SK-N-SH treated with all-trans-retinoic acid at 6 μM for 48 hours (cell line): ENCODE data around the gene AQP4.

Experiments
- ATAC-seq: fragments of 200-7000 bp; cut with Tn5 transposase; 3 replicates; pipeline ENCODE4 v1.9.1; 2020; ENCODE audit warnings: mild to moderate bottlenecking, moderate library complexity
- BACH2 ChIP-seq: fragments of 250-450 bp; sonication (Bioruptor Pico); IDR thresholded peaks from 2 replicates; pipeline ENCODE4 v1.9.0; 2021; ENCODE audit warnings: mild to moderate bottlenecking, borderline replicate concordance
- ESRRG ChIP-seq: fragments of 250-450 bp; sonication (Bioruptor Pico); IDR thresholded peaks from 2 replicates; pipeline ENCODE4 v1.6.1; 2021; ENCODE audit warnings: mild to moderate bottlenecking
- GLIS3 ChIP-seq: fragments of 250-450 bp; sonication (Bioruptor Pico); IDR thresholded peaks from 2 replicates; pipeline ENCODE4 v1.5.0; 2020; ENCODE audit warnings: mild to moderate bottlenecking, moderate library complexity
- ISL1 ChIP-seq: fragments of 250-450 bp; sonication (Bioruptor Pico); IDR thresholded peaks from 2 replicates; pipeline ENCODE4 v2.1.2; 2022; ENCODE audit warnings: mild to moderate bottlenecking, moderate library complexity
- PATZ1 ChIP-seq: fragments of 250-450 bp; sonication (Bioruptor Pico); IDR thresholded peaks from 2 replicates; pipeline ENCODE4 v1.8.0; 2020; ENCODE audit warnings: mild to moderate bottlenecking, moderate library complexity, borderline replicate concordance
- POU6F1 ChIP-seq: fragments of 250-450 bp; sonication (Bioruptor Pico); IDR thresholded peaks from 2 replicates; pipeline ENCODE4 v1.8.0; 2021; ENCODE audit warnings: low read depth, mild to moderate bottlenecking, moderate library complexity, borderline replicate concordance
- PPARA ChIP-seq: fragments of 250-450 bp; sonication (Bioruptor Pico); IDR thresholded peaks from 2 replicates; pipeline ENCODE4 v1.5.0; 2020; ENCODE audit warnings: mild to moderate bottlenecking, borderline replicate concordance
- SNAI2 ChIP-seq: fragments of 250-450 bp; sonication (Bioruptor Pico); IDR thresholded peaks from 2 replicates; pipeline ENCODE4 v1.5.0; 2020; ENCODE audit warnings: mild to moderate bottlenecking, moderate library complexity
- TCF4 ChIP-seq: fragments of 250-450 bp; sonication (Bioruptor Pico); IDR thresholded peaks from 2 replicates; pipeline ENCODE4 v1.8.0; 2021; ENCODE audit warnings: mild to moderate bottlenecking, moderate library complexity, borderline replicate concordance
- TOX ChIP-seq: fragments of 250-450 bp; sonication (Bioruptor Pico); IDR thresholded peaks from 2 replicates; pipeline ENCODE4 v1.8.0; 2021; ENCODE audit warnings: mild to moderate bottlenecking, moderate library complexity, borderline replicate concordance
- ZC3H10 ChIP-seq: fragments of 250-450 bp; sonication (Bioruptor Pico); IDR thresholded peaks from 2 replicates; pipeline ENCODE4 v1.5.1; 2021; ENCODE audit warnings: mild to moderate bottlenecking, moderate library complexity
- ZFP3 ChIP-seq: fragments of 250-450 bp; sonication (Bioruptor Pico); IDR thresholded peaks from 2 replicates; pipeline ENCODE4 v1.5.0; 2020; ENCODE audit warnings: mild to moderate bottlenecking, moderate library complexity
- ZNF565 ChIP-seq: fragments of 450-650 bp; formaldehyde crosslinking; conservative IDR thresholded peaks from 2 replicates; pipeline ENCODE4 v1.5.0; 2020; ENCODE audit warnings: low read depth, mild to moderate bottlenecking, moderate library complexity
- ZNF8 ChIP-seq: fragments of 450-650 bp; formaldehyde crosslinking; IDR thresholded peaks from 2 replicates; pipeline ENCODE4 v1.5.0; 2020; ENCODE audit warnings: mild to moderate bottlenecking, moderate library complexity
- TF ChIP-seq, protein P1 (sequence below): fragments of 250-450 bp; sonication (Bioruptor Pico); IDR thresholded peaks from 2 replicates; pipeline ENCODE4 v1.5.0; 2020; ENCODE audit warnings: mild to moderate bottlenecking, moderate library complexity
- TF ChIP-seq, protein P2 (sequence below): fragments of 250-450 bp; sonication (Bioruptor Pico); IDR thresholded peaks from 2 replicates; pipeline ENCODE4 v1.5.1; 2021; ENCODE audit warnings: mild to moderate bottlenecking, moderate library complexity

Gene AQP4

DNA sequence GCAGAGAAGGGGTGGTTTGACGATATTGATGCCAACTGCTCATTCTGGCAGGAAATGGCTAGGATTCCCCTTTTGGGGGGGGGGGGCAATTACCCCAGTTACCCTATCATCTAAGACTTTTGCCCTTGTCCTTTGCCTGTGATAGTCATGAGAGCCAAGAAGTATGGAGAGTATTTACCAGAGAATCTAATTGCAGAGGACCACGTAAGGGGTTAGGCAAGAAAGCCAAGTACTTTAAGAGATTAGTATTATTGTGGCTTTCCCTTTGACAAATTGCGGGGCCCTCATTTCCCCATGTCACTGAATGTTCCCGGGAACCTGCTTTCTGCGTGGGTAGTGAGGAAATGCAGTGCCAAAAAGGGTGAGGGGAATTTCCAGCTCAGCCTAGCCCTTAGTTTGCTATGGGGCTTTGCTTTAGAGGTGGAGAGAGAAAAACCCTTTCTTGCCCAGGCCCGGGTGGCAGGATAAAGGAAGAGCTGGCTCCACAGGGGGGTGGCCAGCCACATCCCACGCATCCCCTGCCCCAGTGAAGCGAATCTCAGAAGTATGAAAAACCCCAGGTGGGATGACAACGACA lies 1.5 kb downstream of the AQP4 start:
- TF ChIP-seq GLIS3 (CRISPR knock-in tag) = no peak
- TF ChIP-seq BACH2 = no peak
- ATAC-seq = no peak

DNA sequence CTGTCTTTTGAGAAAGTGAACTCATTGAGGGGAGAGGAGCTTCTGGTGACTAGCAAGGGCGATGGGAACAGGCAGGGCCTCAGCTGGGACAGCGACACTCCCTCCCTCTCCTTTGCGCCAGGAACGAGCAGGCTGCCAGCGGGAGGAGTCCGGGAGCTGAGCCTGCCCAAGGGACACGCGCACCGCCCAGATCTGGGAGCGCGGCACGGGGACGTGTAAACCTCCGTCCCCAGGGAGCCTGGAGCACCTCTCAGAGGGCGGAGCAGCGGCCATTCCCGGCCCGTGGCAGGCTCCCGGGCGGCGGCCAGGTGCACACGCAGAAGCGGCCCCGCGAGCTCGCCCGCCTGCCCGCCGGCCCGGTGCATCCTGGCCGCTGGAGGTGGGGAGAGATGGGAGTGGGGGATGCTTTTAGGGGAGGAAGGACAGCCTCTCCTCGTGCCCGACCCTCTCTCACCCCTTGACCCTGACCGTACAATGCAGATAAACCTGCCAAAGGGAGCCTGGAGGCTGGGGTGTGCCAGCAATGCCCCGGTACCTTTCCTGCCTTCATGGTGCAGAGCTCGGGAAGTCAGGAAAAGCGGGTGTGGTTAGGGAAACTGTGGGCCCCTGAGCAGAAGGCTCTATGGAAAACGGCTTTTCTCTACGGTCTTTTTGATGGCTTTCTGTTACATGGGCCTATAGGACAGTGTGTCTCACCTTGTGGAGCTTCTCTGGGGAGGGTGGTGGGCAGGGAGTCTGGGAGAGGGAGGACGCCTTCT lies 2.2 kb downstream of the AQP4 start:
- peak; percentile 37; the same call in 1 of the 3 replicates for ATAC-seq
- no peak for TF ChIP-seq GLIS3 (CRISPR knock-in tag)
- TF ChIP-seq ZC3H10 (CRISPR knock-in tag) = no peak
- TF ChIP-seq, protein P1, sequence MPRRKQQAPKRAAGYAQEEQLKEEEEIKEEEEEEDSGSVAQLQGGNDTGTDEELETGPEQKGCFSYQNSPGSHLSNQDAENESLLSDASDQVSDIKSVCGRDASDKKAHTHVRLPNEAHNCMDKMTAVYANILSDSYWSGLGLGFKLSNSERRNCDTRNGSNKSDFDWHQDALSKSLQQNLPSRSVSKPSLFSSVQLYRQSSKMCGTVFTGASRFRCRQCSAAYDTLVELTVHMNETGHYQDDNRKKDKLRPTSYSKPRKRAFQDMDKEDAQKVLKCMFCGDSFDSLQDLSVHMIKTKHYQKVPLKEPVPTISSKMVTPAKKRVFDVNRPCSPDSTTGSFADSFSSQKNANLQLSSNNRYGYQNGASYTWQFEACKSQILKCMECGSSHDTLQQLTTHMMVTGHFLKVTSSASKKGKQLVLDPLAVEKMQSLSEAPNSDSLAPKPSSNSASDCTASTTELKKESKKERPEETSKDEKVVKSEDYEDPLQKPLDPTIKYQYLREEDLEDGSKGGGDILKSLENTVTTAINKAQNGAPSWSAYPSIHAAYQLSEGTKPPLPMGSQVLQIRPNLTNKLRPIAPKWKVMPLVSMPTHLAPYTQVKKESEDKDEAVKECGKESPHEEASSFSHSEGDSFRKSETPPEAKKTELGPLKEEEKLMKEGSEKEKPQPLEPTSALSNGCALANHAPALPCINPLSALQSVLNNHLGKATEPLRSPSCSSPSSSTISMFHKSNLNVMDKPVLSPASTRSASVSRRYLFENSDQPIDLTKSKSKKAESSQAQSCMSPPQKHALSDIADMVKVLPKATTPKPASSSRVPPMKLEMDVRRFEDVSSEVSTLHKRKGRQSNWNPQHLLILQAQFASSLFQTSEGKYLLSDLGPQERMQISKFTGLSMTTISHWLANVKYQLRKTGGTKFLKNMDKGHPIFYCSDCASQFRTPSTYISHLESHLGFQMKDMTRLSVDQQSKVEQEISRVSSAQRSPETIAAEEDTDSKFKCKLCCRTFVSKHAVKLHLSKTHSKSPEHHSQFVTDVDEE (CRISPR knock-in tag) = no peak
- TF ChIP-seq, protein P2, sequence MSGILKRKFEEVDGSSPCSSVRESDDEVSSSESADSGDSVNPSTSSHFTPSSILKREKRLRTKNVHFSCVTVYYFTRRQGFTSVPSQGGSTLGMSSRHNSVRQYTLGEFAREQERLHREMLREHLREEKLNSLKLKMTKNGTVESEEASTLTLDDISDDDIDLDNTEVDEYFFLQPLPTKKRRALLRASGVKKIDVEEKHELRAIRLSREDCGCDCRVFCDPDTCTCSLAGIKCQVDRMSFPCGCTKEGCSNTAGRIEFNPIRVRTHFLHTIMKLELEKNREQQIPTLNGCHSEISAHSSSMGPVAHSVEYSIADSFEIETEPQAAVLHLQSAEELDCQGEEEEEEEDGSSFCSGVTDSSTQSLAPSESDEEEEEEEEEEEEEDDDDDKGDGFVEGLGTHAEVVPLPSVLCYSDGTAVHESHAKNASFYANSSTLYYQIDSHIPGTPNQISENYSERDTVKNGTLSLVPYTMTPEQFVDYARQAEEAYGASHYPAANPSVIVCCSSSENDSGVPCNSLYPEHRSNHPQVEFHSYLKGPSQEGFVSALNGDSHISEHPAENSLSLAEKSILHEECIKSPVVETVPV = no peak
- no peak for TF ChIP-seq TOX (CRISPR knock-in tag)
- no peak for TF ChIP-seq TCF4 (CRISPR knock-in tag)
- no peak for TF ChIP-seq BACH2
- no peak for TF ChIP-seq PPARA
- no peak for TF ChIP-seq PATZ1 (CRISPR knock-in tag)
- TF ChIP-seq ZNF565 (CRISPR knock-in tag) = no peak
- TF ChIP-seq ESRRG (CRISPR knock-in tag) = no peak
- TF ChIP-seq POU6F1 = no peak
- TF ChIP-seq SNAI2 (CRISPR knock-in tag) = no peak
- TF ChIP-seq ZFP3 = no peak
- no peak for TF ChIP-seq ZNF8
- no peak for TF ChIP-seq ISL1 (CRISPR knock-in tag)

DNA sequence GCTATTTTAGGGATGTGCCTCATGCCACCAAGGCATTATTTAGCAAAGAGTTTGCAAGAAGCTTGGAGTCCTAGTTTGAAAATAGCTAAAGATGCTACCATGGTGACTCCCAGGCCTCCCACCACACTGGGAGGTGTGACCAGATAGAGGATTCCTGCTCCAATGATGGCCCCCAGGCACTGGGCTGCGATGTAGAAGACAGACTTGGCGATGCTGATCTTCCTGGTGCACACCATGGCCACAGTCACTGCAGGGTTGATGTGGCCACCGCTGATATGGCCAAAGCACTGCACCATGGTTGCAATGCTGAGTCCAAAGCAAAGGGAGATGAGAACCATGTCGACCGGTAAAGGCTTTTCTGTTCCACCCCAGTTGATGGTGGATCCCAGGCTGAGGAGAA lies 3.4 kb downstream of the AQP4 start:
- TF ChIP-seq ZFP3 = no peak

GRCh38 chr18:26854292-26854881 lies 11.1 kb downstream of the AQP4 start:
- ATAC-seq = no peak
- no peak for TF ChIP-seq ZC3H10 (CRISPR knock-in tag)

More for the DNA sequence above, 3.4 kb downstream of the AQP4 start:
- ATAC-seq = no peak

GRCh38 chr18:26853401-26853800 lies 12.1 kb downstream of the AQP4 start:
- no peak for ATAC-seq
- TF ChIP-seq GLIS3 (CRISPR knock-in tag) = no peak

GRCh38 chr18:26843760-26844159 lies 21.7 kb downstream of the AQP4 start:
- no peak for TF ChIP-seq ZNF8
- no peak for TF ChIP-seq ESRRG (CRISPR knock-in tag)
- ATAC-seq = no peak
